ENCODE data around the gene ZNF608.

The ZNF608 gene

DNA sequence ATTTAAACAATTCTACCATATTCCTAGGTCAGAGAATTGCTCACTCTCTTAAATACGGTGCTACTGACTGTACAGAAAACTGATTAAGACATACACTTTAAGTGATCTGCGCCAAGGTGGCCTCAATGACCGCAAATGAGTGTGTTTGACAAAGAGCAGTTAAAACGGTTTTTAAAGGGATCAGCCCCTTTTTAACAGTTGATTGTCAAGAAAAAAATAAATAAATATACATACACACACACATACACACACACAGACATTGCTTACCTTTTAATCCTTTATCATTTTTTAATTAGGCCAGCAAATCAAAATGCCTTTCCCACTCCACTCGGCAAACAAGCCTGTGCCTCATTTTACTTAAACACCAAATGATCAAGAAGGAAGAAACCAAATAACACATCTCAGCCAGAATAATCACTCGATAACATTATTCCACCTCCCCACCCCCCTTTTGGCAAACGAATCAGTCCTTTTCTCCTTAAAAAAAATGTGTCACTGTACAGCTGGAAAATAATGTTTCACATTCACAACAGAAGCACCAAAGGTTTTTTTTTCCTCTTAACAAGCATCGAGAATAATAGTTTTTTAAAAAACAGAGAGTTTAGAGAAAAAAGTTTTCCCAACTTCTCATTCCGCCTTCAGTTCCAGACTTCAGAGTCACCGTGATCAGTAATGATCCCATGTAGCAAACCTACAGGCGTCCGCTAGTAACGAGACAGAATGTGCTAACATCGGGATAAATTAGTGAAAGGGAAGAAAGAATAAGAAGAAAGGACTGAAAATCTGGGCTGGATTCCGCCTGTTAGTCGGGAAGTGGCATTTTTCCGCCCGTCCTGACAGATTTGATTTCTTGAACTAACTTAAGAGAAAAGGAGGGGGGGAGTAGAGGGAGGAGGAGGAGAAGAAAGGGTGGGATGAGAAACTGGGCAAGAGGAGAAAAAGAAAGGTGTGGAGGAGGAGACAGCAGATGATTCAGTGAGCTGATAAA, at the start of gene ZNF608:
Gene ZNF608, minus strand, starts transcription at position 712 of the 988 bp plus-strand sequence. CDS start 1,650 bp downstream, outside the sequence.
- DNase-seq: no peak

DNA sequence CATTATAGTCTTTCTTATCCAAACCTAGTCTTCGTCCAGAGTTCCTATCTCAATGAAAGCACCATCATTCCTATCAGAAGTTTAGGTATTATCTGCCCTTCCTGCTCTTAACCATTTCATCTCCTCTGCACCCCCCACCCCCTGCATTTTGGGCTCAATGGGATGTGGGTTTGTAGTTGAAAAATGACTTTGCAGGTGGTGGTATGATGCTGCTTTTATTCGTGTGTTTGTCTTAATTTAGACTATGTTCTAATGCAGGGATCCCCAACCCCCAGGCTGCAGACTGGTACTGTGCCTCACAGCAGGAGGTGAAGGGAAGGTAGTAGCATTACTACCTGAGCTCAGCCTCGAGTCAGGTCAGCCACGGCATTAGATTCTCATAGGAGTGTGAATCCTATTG, 49.4 kb upstream of the ZNF608 start:
- no peak for DNase-seq

- DNase-seq: no peak
Observed at GRCh38 chr5:124790895-124791732, 44.7 kb upstream of the ZNF608 start.

GRCh38 chr5:124790301-124790894, 44.0 kb upstream of the ZNF608 start:
- no peak for DNase-seq

- no peak for DNase-seq
Observed at GRCh38 chr5:124789104-124789605, 42.7 kb upstream of the ZNF608 start.

DNA sequence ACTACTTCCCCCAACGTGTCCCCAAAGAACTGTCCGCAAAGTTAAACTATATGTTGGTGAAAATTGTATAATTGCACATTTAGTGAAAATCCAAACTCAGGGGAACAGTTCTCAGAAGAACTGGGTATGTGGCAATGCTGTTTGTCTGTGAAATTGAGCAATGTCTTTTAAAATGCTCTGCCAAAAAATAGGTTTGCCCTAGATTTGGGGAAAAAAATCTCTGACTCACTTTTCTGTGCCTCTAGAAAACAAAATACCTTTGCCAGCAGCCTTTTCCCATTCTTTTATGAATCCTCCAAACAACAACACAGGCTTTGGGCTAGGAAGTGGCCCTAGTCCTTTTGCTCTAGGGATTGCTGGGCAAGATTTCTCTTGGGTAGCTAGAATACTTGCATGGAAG, 37.4 kb upstream of the ZNF608 start:
- DNase-seq: no peak

GRCh38 chr5:124783285-124783684, 36.8 kb upstream of the ZNF608 start:
- no peak for DNase-seq

GRCh38 chr5:124782262-124782661, 35.8 kb upstream of the ZNF608 start:
- DNase-seq: no peak

GRCh38 chr5:124780011-124780410, 33.6 kb upstream of the ZNF608 start:
- DNase-seq: no peak

- no peak for DNase-seq
Observed at GRCh38 chr5:124773315-124774311, 27.2 kb upstream of the ZNF608 start.

- DNase-seq: no peak
Observed at GRCh38 chr5:124772457-124773200, 26.2 kb upstream of the ZNF608 start.

DNA sequence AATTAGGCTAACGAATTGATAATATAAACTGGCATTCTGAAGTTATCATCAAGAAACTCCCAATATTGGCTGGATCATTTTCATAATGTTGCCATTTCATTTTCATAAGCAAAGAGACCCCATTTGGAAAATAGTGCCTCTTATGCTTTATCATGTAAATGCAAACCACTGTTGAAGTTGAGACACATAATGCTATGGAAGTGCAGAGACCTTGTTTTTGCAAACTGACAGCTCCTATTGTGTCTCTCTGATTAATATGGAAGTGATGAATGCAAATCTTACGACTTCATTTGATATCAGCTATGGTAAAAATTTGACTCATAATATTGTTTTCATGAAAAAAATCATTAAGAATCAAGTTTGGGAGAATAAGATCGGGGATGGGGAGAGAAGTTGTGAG, 25.3 kb upstream of the ZNF608 start:
- no peak for DNase-seq

GRCh38 chr5:124764992-124765611, 18.7 kb upstream of the ZNF608 start:
- no peak for DNase-seq

DNA sequence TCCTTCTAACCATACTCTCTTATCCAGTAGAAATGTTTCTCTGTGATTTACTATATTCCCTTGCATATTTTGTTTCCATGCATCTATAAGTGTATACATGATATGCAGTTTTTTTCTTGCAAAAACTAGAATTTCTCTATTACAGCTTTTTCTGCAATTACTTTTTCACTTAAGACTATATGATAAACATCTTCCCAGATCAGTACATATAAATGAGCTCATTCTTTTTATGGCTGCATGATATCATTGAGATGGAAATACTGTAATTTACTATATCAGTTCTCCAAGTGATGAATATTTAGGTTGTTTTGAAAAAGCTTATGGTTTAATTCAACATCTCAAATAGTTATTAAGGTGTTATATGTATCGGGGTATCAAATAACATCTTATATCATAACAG, 18.1 kb upstream of the ZNF608 start:
- no peak for DNase-seq

DNA sequence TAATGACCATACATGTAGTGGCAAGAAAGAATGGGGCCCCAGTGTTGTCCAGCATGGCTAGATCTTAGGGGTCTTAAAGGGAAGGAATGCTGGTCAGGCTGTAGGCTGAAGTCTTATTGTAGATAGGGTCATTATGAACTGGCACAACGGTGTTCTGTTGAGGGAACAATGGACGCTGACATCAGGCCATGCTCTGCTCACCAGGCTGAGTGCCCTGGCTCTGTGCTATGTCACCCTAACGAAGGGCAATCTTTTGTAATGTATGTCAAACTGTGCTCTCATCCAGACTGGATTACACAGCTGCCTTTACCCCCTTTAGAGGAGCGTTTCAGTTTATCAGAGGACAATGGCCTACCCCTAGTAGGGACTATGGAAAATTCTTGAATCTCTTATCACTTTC, 14.6 kb upstream of the ZNF608 start:
- DNase-seq: no peak

DNA sequence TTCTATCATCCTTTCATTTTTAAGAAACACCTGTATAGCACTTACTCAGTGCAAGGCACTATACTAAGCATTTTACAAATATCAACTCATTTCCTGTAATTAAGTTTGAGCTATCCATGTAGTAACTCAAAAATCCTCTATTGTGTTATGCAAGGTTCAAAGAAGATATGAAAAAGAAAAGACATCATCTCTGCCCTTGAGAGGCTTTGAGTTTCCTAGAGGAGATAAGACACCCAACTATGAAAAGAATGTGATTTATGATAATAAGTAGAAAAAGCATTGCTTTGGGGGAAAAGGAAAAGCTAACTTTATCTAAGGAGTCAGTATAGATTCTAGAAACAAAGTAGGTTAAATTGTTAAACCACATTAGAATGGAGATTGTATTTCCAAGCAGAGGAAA, 14.2 kb upstream of the ZNF608 start:
- DNase-seq: no peak

- DNase-seq: no peak
Observed at GRCh38 chr5:124755565-124755964, 9.1 kb upstream of the ZNF608 start.

DNA sequence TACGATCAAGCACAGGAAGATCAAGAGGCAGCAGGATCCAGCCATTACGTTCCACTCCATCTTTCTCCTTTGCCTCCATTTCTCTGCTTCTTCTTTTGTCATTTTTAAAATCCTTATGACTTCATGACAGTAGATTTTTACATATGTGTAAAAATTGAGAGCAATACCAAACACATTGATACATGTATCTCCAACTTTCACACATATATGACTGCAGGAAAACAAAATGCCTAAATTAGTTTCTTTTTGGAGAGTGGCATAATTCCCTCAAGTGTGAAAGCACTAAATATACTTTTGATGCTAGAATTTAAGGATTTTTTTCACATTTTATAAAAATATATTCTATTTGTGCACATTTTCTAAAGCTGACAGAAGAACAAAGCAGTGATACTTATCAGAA, 8.6 kb upstream of the ZNF608 start:
- DNase-seq: no peak

GRCh38 chr5:124754206-124754927, 7.9 kb upstream of the ZNF608 start:
- no peak for DNase-seq

All from DMS79 (cell line).